Measurements from ENCODE around the gene TAPBPL.

The TAPBPL gene, protein sequence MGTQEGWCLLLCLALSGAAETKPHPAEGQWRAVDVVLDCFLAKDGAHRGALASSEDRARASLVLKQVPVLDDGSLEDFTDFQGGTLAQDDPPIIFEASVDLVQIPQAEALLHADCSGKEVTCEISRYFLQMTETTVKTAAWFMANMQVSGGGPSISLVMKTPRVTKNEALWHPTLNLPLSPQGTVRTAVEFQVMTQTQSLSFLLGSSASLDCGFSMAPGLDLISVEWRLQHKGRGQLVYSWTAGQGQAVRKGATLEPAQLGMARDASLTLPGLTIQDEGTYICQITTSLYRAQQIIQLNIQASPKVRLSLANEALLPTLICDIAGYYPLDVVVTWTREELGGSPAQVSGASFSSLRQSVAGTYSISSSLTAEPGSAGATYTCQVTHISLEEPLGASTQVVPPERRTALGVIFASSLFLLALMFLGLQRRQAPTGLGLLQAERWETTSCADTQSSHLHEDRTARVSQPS
- 28.9 to 80.9 (median 43.9) reads per million in 9 experiments for total RNA-seq

DNA sequence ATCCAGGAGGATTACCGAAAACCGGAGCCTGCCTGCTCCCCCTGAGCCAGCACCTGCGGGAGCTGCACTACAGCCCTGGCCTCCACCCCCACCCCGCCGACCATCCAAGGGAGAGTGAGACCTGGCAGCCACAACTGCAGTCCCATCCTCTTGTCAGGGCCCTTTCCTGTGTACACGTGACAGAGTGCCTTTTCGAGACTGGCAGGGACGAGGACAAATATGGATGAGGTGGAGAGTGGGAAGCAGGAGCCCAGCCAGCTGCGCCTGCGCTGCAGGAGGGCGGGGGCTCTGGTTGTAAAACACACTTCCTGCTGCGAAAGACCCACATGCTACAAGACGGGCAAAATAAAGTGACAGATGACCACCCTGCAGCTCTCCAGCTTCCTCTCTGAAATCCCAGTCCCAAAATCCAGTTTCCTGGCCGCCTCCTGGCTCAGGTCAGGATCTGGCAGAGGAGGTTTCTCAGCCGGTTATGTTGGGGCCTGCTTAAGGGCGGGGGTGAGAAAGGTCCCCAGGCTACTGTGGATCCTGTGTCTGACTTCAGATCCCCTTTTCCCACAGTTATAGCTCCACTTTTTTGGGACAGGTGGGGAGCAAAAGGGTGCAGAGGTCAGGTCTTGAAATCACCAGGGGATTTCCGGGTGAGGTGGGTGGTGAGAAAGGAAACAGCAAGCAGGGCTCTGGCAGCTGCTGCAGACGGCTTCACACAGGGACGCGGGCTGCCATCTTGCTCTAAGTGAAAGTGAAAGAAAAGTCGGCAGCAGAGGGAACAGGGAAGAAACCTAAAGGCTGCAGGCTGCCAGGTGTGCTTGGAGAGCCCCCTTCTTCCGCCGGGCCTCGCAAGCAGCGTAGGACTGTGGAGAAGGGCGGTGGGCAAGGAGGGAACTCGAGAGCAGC is at the start of gene TAPBPL:
Gene TAPBPL (plus strand): TSS at position 695 of the 897 bp plus-strand sequence. CDS start 207 bp downstream, outside the sequence.
- peak; percentile 93 for ATAC-seq (replicated peaks)
- peak within 1 kb of the TSS; percentile 100 for H3K4me3 Mint-ChIP-seq
- peaks cover 63% of the 10 kb centered on the region for H3K36me3 Mint-ChIP-seq (ENCODE audit: insufficient read depth)
- peaks cover 47 to 58% of the 10 kb centered on the region in 2 donors for H3K4me1 Mint-ChIP-seq (ENCODE audit: low read depth in 2 of 2)
- no peaks in the 10 kb centered on the region for H3K9me3 Mint-ChIP-seq
- DNase-seq, result peak; percentile 72 to 75 (median 73)
- H3K27me3 Mint-ChIP-seq, result no peaks in the 10 kb centered on the region
- peak within 1 kb of the TSS; percentile 100 for H3K27ac Mint-ChIP-seq

DNA sequence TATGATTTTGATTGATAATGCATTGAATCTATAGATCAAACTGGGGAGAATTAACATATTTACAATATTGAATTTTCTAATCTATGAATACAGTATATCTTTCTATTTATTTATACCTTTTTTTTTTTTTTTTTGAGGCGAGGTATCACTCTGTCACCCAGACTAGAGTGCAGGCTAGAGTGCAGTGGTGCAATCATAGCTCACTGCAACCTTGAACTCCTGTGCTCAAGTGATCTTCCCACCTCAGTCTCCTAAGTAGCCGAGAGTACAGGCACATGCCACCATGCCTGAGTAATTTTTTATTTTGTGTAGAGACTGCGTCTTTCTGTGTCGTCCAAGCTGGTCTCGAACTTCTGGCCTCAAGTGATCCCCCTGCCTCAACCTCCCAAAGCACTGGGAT is 47.5 kb upstream of the TAPBPL start:
- no peaks in the 10 kb centered on the region for H3K9me3 Mint-ChIP-seq
- no peaks in the 10 kb centered on the region for H3K36me3 Mint-ChIP-seq (ENCODE audit: insufficient read depth)
- peaks cover 3 to 6% of the 10 kb centered on the region in 2 donors for H3K27me3 Mint-ChIP-seq
- ATAC-seq (replicated peaks) (no peak), DNase-seq (no peak)
- no peak overlapping the region for H3K4me3 Mint-ChIP-seq
- H3K4me1 Mint-ChIP-seq (ENCODE audit: low read depth in 2 of 2), result no peaks in the 10 kb centered on the region
- H3K27ac Mint-ChIP-seq, result no peak overlapping the region

DNA sequence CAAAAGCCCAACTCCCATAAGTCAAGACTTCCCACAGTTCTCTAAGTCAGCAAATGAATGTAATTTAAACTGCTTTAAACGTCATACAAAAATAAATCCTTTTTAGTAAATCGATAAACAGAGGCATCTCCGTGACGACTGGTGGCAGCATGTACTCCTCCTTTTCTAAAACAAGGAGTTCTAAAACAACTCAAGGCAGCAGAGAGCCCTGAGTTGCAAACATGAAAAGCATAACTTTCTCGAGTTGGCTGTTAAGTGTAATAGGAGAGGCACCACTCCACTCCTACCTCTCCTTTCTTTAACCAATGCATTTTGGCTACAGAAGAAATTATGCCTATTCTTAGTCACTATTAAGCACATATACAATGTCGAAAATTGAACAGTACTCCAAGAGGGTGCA is 45.9 kb upstream of the TAPBPL start:
- no peak overlapping the region for H3K27ac Mint-ChIP-seq
- H3K36me3 Mint-ChIP-seq (ENCODE audit: insufficient read depth), result no peaks in the 10 kb centered on the region
- H3K4me3 Mint-ChIP-seq, result no peak overlapping the region
- H3K9me3 Mint-ChIP-seq, result no peaks in the 10 kb centered on the region
- no peak for ATAC-seq (replicated peaks)
- H3K27me3 Mint-ChIP-seq, result peaks cover 4 to 6% of the 10 kb centered on the region in 2 donors
- DNase-seq, result no peak
- H3K4me1 Mint-ChIP-seq (ENCODE audit: low read depth in 2 of 2), result no peaks in the 10 kb centered on the region

DNA sequence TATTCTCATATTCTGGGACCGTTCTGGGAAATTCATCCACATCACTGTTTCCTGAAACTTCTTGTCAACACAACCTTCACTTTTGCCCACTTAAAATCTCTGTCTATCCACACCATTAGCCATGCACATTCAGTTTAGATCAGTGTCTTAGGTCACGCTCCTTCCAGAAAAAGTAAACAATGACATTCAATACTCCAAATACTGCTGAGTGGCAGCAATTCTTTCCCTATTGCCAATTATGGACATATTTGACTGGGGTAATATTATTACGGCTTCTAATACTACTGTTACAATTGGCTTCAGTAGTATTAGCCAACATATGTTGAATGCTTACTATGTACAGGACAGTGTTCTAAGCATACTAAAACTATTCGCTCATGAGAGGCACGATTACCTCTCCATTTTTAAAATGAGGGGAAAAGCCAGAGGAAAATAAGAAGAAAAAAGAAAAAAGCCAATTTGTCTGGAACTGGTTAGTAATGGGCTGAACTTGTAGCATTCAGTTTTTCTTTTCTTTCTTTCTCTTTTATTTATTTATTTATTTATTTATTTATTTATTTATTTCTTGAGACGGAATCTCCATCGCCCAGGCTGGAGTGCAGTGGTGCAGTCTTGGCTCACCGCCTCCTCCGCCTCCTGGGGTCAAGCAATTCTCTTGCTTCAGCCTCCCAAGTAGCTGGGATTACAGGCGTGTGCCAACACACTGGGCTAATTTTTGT is 44.4 kb upstream of the TAPBPL start:
- ATAC-seq (replicated peaks) (no peak), DNase-seq (no peak)
- Mint-ChIP-seq H3K27me3 (peaks cover 4 to 6% of the 10 kb centered on the region in 2 donors), H3K4me1 (ENCODE audit: low read depth in 2 of 2) (no peaks in the 10 kb centered on the region), H3K4me3 (no peak overlapping the region), H3K36me3 (ENCODE audit: insufficient read depth) (no peaks in the 10 kb centered on the region), H3K9me3 (no peaks in the 10 kb centered on the region), H3K27ac (no peak overlapping the region)

DNA sequence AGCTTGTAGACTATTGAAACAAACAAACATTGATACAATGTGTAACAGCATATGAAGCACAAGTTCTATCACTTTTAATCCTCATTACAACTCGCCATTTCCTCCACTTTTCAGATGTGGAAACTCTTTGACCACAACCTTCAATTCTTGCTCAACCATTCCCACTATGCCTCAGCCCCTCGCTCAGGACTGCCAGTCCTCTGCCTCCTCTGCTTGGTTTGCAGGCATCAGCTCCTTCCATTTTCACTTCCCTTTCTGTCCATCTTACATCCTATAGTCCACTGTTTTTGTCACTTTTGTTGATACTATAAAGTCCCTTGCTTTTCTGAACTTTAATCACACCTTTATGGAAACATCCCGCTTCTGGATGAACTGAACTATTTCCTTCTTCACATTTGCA is 35.2 kb upstream of the TAPBPL start:
- ATAC-seq (replicated peaks) (no peak), DNase-seq (no peak)
- peaks cover 6% of the 10 kb centered on the region for H3K36me3 Mint-ChIP-seq (ENCODE audit: insufficient read depth)
- no peak overlapping the region for H3K27ac Mint-ChIP-seq
- no peak overlapping the region for H3K4me3 Mint-ChIP-seq
- H3K4me1 Mint-ChIP-seq (ENCODE audit: low read depth in 2 of 2), result peaks cover 0 to 4% of the 10 kb centered on the region in 2 donors
- no peaks in the 10 kb centered on the region for H3K9me3 Mint-ChIP-seq
- H3K27me3 Mint-ChIP-seq, result no peaks in the 10 kb centered on the region

DNA sequence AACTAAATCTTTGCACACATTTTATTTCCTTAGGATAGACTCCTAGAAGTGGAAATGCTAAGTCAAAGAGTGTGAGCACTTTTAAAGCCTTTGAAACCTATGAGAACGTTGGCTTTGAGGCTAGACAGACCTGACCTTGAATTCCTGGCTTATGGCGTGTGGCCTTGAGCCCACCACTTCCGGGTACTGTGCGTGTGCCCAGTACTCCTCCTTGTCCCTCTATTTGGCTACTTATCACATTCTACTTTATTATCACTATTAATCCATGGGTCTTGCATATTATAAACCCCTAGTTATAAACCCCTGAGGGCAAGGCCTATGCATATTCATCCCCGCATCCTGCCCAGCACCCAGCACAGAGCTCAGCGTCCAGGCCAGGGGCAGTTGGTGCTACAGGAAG is 33.0 kb upstream of the TAPBPL start:
- no peaks in the 10 kb centered on the region for H3K27me3 Mint-ChIP-seq
- peaks cover 9% of the 10 kb centered on the region for H3K36me3 Mint-ChIP-seq (ENCODE audit: insufficient read depth)
- DNase-seq (no peak), ATAC-seq (replicated peaks) (no peak)
- no peak overlapping the region for H3K4me3 Mint-ChIP-seq
- no peak overlapping the region for H3K27ac Mint-ChIP-seq
- H3K4me1 Mint-ChIP-seq (ENCODE audit: low read depth in 2 of 2), result peaks cover 6 to 10% of the 10 kb centered on the region in 2 donors
- no peaks in the 10 kb centered on the region for H3K9me3 Mint-ChIP-seq

DNA sequence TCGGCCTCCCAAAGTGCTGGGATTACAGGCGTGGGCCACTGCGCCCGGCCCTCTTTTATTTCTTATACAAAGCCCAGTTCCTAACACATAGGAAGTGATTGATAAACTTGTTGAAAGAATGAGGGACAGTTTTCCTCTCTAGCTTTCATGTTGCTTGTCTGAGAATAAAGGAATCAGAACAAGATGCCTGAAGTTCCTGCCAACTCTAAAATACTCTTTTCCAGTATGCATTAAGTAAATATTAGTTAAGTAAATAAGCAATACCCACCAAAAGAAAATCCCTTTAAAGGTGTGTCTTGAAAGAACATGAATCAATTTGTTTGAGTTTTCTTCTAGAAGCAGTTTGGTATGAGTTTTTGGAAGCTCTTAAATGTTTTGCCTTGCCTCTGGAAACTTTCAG is 31.5 kb upstream of the TAPBPL start:
- H3K36me3 Mint-ChIP-seq (ENCODE audit: insufficient read depth), result peaks cover 10% of the 10 kb centered on the region
- ATAC-seq (replicated peaks), result no peak
- peaks cover 9 to 12% of the 10 kb centered on the region in 2 donors for H3K4me1 Mint-ChIP-seq (ENCODE audit: low read depth in 2 of 2)
- no peak overlapping the region for H3K4me3 Mint-ChIP-seq
- no peak overlapping the region for H3K27ac Mint-ChIP-seq
- H3K9me3 Mint-ChIP-seq, result no peaks in the 10 kb centered on the region
- no peaks in the 10 kb centered on the region for H3K27me3 Mint-ChIP-seq
- no peak for DNase-seq

DNA sequence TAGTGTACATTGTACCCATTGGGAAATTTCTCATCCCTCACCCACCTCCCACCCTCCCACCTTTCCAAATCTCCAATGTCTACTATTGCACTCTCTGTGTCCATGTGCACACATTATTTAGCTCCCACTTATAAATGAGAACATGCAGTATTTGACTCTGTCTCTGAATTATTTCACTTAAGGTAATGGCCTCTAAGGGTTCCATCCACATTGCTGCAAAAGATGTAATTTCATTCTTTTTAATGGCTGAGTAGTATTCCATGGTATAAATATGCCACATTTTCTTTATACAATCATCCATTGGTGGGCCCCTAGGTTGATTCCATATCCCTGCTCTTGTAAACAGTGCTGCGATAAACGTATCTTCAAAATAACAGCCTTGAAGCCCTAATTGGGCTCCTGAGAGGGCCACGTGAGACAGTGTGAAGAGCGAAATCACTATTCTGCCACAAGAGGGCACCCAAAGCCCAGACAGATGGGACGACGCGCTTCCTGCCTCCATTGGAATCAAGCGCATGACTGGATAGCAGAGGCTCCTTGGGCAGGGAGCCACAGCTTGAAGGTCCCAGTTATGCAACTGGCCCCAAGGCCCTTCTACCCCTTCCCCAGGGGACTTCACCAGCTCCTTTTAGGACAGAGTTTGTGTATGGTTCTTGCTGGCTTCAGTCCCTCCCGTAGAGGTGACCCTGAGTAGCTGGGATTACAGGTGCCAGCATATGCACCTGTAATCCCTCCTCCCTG is 28.4 kb upstream of the TAPBPL start:
- Mint-ChIP-seq H3K4me3 (no peak overlapping the region), H3K9me3 (no peaks in the 10 kb centered on the region), H3K27me3 (no peaks in the 10 kb centered on the region), H3K36me3 (ENCODE audit: insufficient read depth) (peaks cover 22% of the 10 kb centered on the region), H3K27ac (peak overlapping the region; percentile 16 to 35), H3K4me1 (ENCODE audit: low read depth in 2 of 2) (peaks cover 25 to 27% of the 10 kb centered on the region in 2 donors)
- DNase-seq (peak; percentile 70 to 77 (median 74)), ATAC-seq (replicated peaks) (peak; percentile 83)

DNA sequence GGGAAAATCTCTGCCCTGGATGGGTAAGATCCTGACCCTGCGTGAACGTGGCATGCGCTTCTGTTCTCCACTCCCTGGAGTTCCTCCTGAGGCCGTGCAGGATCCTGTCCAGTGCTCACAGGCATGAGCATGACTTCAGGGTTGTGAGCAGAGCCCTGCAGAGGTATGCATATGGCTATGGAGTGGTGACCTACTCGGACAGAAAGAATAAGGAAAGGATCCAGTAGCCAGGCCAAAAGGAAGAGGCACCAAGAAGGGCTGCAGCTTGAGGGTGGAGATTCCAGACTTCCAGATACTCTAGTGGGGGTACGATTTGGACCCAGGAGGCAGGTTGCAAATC is 27.9 kb upstream of the TAPBPL start:
- H3K27me3 Mint-ChIP-seq, result no peaks in the 10 kb centered on the region
- H3K4me3 Mint-ChIP-seq, result no peak overlapping the region
- no peak for DNase-seq
- H3K36me3 Mint-ChIP-seq (ENCODE audit: insufficient read depth), result peaks cover 19% of the 10 kb centered on the region
- no peak for ATAC-seq (replicated peaks)
- no peaks in the 10 kb centered on the region for H3K9me3 Mint-ChIP-seq
- H3K4me1 Mint-ChIP-seq (ENCODE audit: low read depth in 2 of 2), result peaks cover 25 to 27% of the 10 kb centered on the region in 2 donors
- peak overlapping the region; percentile 16 to 35 for H3K27ac Mint-ChIP-seq

DNA sequence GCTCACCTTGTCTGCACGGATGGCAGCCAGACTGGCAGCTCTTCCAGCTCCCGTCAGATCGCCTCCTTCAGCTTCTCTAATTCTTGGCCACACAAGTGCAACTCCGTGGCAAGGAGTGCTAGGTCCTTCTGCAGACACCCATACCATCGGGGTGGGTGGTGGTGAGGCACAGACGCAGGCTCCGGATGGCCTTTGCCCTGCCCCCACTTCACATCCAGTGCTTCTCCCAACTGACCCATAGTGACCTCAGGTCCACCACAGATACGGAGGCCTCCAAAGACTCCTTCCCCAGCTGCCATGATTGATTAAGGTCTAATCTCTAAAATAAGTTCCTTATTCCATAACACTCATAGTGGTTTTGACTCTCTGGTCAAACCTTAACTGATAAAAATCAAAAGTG is 27.0 kb upstream of the TAPBPL start:
- DNase-seq, result no peak
- H3K36me3 Mint-ChIP-seq (ENCODE audit: insufficient read depth), result peaks cover 16% of the 10 kb centered on the region
- H3K4me3 Mint-ChIP-seq, result no peak overlapping the region
- H3K27ac Mint-ChIP-seq, result peak overlapping the region in 1 of 2 donors; percentile 60
- peaks cover 25 to 30% of the 10 kb centered on the region in 2 donors for H3K4me1 Mint-ChIP-seq (ENCODE audit: low read depth in 2 of 2)
- H3K27me3 Mint-ChIP-seq, result no peaks in the 10 kb centered on the region
- H3K9me3 Mint-ChIP-seq, result no peaks in the 10 kb centered on the region
- ATAC-seq (replicated peaks), result no peak

DNA sequence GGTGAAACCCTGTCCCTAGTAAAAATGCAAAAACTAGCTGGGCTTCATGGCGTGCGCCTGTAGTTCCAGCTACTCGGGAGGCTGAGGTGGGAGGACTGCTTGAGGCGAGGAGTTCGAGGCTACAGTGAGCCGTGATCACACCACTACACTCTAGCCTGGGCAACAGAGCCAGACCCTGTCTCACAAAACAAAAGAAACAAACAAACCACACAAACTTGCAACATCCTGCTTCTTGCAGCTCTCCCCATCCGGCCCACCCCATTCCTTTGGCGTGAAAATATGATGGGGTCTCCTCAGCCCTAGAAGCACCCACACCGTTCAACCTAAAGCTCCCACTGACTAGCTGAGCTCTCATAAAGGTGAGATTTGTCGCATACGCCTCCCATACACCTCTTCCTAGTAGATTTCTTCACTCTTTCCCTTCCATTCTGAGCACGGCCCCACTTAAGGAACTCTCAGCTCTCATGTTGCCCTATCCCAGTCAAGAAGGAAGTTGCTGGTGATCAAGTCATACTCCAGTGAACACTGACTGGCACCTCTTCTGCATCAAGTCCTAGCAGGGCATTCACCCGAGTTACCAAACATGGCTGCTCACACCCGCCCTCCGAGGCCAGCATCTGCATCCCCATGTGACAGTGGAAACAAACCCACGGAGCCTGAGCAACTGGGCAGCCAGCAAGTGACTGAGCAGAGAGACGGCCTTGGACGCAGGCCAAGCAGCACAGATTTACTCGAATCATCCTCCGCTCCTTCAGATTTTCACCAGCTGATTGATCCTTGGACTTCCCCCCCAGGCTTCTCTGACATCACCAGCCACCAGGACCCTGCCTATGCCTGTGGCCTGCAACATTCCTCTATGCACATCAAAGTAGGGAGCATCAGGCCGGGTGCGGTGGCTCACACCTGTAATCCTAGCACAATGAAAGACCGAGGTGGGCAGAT is 26.0 kb upstream of the TAPBPL start:
- Mint-ChIP-seq H3K9me3 (no peaks in the 10 kb centered on the region), H3K4me1 (ENCODE audit: low read depth in 2 of 2) (peaks cover 32 to 39% of the 10 kb centered on the region in 2 donors)

More for the DNA sequence above, 26.0 kb upstream of the TAPBPL start:
- Mint-ChIP-seq H3K27me3 (no peaks in the 10 kb centered on the region), H3K4me3 (peak overlapping the region in 1 of 2 donors; percentile 40), H3K36me3 (ENCODE audit: insufficient read depth) (peaks cover 16% of the 10 kb centered on the region), H3K27ac (peak overlapping the region; percentile 96 to 99)
- no peak for ATAC-seq (replicated peaks)
- peak in 1 of 3 experiments; percentile 21 for DNase-seq
